GM19099 (cell line): ENCODE results near the gene OGDHL.

Experiments
- POLR2A ChIP-seq: IDR thresholded peaks from 3 replicates; pipeline ENCODE4 v1.6.1; 2011; ENCODE audit warnings: low read depth; ENCODE audit not compliant: insufficient read length; ENCODE audit errors: extremely low read depth

Gene OGDHL

DNA sequence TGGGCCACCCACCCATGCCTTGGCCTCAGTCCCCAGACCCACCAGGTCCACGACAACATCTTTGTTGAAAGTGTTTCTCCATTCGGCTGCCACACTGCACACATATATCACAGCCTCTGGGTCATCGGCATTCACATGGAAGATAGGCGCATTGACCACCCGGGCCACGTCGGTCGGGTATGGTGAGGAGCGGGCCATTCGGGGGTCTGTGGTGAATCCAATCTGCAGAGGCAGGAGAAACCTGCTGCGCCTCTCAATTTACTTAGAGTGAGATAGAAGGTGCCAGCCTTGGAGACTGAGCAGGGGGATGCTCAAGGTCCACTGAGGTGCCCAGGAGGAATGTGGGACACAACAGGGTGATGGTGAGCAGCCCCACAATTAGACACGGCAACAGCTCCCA lies 16.4 kb downstream of the OGDHL start:
- no peak for TF ChIP-seq POLR2A

DNA sequence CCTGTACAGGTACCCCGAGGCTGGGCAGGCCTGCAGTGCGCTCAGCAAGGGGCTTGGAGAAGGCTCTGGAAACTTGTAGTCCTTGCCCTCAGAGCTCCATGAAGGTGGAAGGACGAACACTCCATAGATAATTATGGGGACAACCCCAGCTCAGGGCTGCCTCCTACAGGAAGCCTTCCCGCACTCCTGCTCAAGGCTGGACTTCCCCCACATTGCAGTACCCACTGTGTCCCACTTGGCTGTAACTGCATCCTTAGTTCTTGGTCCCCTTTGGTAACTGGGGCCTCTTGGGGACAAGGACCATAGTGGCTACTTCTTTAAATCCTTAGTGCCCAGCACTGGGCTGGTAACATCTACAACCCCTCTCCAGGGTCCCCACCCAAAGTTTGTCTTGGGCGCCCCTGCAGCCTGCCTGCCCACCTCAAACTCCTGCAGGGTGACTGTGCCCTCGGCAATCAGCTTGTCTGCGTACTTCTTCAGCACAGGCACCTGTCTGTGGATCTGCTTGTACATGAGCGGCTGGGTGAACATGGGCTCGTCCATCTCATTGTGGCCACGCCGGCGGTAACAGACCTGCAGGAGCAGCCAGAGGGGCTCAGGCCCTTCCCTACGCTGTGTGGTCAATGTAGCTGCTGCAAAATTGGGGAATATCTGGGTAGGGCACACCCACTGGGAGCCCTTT lies 17.1 kb downstream of the OGDHL start:
- no peak for TF ChIP-seq POLR2A

DNA sequence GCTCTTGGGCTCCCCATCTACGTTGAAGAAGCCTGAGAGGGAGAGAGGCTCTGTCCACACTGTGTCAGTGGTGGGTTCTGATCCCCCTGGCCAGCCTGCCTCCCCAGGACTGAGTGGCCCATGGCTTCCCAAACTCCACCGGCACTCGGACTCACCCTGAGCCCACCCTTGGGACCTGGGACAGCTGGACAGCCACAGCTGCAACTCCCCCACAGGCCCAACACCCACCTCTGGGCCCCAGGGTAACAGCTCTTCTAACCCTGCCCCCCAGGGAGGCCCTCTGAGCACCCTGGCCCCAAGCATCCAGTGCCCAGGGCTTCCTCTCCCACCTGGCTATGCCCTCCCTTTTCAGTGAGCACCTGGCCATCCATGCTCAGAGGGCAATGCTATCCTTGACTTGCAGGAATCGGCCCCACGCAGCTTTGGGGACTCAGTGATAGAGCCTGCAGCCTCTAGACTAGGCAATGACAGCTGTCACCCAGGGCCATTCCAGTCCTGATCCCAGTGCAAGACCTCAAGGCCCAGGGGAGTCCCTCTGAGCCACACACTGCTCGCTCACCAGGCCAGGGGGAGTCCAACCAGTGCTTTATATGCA lies 17.9 kb downstream of the OGDHL start:
- no peak for TF ChIP-seq POLR2A

DNA sequence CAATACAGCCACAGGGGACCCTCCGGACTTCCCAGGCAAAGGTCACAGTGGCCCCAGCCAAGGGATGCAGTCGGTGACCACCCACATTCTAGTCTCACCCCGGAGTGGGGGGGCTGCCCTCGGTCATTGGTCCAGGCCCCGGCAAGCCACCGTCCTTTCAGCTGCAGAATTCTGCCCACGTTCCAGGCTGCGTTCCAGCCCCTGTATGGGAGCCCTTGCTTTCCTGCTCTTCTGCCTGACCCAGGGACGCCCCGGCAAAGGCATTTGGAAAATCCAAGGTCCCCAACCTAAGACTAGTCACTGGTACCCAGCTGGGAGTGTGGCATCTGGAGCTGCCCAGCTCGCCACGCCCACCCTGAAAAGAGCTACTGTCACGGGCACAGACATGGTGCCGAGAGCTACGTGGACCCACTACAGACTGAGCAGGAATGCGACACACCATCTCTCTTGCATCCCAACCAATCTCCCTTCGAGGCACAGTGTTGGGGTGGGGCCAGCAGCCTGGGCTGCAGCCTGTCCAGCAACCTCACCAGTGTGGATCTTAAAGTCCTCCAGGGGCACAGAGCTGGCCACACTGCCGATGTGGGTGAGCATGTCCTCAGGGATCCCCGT lies 18.6 kb downstream of the OGDHL start:
- no peak for TF ChIP-seq POLR2A

DNA sequence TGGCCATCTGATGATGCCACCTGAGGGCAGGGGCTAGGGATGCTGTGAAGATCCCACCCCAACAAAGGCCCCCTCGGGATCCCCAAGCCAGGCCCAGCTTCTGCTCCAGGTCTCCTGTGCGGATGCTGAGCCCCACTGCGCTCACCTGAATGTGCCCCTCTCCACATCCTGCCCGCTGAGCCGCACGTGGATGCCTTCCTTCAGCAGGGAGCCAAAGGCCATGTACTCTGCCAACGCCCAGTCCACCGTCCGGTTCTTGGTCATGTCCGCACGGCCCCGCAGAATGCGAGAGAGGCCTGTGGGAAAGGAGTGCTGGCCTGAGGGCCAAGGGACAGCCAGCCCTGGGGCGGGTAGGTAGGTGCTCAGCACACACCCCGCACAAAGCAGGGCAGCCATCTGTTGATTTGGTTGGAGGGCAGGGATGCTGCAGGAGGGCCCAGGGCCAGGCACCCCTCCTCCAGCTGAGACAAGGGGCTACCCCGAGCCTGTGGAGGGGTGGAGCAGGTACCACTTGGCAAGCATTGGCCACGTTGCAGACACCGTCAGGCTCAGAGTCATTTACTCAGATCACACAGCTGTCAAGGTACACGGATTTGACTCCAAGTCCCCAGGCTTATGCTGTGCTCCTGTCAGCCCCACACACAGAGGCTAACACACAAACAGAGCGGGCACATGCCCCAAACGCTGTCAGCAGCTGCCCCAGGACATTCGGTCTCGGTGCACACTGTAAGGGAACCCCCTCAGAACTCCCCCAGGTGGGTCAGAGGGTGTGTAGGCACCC lies 19.2 kb downstream of the OGDHL start:
- no peak for TF ChIP-seq POLR2A

DNA sequence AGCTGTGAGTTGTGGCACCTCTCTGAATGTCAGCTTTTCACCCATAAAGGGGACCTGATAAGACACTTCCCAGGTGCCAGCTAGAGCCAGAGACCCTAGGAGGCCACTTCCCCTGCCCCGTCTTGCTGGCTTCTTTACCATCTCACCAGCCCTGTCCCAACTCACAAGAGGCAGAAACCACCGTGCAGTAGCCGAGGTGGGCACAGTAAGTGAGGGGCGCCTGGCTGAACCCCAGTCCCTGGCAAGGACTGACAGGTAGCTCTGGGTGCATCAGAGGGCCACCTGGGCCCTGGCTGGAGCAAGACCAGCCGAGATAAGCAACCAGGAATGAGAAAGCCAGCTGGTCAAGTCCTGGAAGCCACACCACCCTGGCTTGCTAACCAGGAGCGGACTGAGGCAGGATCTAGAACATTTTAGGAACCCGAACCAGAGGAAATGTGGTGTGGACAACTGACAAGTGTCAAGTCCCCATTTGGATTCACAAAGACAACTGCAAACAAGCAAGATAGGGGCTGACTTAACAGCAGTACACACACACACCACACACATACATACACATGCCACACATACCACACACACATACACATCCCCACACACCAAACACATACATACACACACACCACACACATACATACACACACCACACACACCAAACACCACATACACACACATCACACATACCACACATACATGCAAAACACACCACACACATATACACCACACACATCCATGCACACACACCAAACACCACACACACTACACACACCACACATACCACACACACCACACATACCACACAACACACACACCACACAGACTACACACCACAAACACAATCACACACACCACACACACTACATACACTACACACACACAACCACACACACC lies 20.8 kb downstream of the OGDHL start:
- no peak for TF ChIP-seq POLR2A

DNA sequence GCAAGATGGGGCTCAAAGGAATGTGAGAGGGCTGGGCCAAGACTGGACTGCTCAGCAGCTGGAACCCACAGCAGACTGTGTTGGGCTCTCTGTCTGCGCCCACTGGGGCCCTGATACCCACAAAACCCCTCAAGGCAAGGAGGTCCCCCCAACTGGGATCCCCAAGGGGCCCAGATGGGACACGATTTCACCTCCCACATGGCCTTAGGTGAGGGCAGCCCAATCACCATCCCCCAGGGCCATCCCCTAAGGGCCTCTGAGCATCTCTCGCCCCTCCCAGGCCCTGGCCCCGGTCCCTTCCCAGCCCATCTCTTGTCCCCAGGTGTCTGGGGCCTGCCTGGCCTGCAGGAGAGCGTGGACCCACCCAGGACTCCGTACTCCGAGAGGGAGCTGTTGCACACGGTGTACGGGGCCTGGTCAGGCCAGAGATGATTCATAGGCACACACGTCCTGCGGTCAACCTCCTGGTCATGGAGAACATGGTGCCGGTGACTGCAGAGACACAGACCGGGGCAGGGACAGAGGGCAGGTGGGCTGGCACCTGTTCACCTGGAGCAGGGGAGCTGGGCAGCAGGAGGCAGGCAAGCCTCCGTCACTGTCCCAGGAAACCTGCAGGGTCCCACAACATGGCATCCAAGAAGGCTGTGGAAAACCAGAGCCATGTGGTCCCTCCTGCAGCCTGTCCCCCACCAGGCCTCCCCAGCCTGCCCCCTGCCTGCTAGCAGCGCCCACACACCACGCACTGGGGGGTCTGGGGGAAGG lies 21.6 kb downstream of the OGDHL start:
- TF ChIP-seq POLR2A: no peak

DNA sequence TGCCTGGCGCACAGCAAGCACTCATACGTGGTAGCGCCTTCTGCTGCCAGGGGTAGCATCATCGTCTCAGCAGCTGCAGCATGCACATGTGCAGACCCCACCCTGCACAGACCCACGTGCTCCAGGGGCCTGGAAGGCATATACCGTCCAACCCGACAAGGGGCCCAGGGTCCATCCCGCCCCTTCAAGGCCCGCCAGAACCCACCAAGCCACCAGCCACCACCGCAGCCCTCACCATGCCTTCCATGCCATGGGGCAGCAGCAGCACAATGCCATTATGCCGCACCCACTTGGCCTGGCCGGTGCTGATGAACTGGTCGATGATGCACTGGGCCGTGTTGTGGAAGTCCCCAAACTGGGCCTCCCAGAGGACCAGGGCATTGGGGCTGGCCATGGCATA lies 22.7 kb downstream of the OGDHL start:
- TF ChIP-seq POLR2A: no peak

DNA sequence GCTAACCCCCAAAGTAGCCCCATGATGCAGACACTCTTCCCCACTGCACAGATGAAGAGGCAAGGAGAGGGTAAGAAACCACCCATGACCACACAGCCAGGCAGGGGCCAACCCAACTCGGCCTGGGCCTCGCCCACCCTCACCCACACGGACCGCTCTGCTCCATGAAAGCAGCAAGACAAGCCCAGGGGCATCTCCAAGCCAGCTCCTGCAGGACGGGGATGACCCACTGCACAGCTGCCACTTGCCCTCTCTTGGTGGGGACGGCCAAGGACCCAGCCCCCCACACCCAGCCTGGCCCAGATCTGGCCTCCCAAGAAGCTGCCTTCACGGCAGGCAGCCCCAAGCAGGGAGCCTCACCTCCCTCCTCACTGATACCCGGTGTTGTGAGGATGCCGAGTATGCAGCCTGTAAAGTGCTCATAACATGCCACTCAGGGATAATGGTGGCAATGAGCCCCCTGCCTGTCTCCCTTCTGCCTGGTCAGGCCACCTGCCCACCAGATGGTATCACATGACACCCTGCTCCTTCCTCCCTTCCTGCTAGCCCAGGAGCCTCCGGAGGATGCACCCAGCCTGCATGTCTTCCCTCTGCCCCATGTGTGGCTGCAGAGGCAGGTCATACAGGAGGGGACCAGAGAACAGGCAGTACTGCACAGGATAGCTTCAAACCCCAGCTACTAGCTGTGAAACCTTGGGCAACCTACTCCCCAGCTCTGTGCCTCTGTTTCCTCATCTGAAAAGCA lies 23.3 kb downstream of the OGDHL start:
- TF ChIP-seq POLR2A: no peak

DNA sequence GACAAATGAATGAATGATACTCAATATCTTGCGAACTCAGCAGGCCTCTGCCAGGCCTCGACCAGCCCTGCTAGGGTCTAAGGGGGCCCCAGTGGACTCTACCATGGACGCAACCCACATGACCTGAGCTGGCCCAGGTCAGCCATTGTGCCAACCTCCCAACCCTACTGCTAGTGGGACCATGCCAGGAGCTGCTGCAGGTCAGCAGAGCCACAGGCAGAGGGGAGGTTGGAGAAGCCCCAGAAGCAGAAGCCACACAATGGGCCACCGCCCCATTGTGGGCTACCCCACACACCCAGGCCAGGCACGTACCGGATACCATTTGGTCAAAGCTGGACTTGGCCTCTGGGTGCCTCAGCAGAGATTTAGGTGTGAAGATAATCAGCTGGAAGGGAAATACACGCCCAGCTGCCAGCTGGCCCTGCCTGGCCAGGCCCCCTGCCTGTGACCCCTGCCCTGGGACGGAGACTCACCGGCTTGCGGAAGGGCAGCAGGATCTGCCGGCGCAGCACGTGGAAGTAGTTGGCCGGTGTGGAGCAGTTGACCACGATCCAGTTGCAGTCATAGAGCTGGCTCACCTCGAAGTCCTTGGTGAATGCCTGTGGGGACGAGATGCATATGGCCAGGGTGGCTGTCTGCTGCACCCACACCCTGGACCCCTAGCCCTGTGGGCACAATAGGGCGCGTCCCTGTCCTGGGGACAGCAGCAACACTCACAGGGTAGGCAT lies 24.5 kb downstream of the OGDHL start:
- TF ChIP-seq POLR2A: no peak

DNA sequence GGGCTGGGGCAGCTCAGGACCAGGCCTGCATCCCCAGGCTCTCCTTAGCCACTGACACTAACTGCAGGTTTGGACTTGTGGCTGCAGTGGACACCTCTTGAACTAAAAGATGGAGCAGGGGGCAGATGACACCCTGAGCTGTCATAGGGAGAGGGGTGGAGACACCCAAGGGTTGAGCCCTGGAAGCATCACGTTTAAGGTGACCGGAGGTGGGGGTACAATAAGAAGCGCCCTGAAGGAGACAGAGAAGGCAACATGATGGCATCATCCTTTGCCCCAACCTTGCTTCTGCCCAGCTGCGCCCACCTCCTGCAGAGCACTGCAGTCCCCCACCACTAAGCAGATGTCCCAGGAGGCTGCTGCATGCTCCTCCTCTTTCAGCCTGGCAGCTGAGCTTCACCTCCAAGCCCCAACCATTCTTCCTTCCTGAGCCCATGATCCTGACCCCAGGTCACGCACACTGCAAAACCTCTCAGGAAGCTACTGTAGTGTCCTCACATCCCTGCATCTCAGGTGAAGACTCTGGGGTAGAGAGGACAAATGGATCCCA lies 25.5 kb downstream of the OGDHL start:
- TF ChIP-seq POLR2A: no peak

DNA sequence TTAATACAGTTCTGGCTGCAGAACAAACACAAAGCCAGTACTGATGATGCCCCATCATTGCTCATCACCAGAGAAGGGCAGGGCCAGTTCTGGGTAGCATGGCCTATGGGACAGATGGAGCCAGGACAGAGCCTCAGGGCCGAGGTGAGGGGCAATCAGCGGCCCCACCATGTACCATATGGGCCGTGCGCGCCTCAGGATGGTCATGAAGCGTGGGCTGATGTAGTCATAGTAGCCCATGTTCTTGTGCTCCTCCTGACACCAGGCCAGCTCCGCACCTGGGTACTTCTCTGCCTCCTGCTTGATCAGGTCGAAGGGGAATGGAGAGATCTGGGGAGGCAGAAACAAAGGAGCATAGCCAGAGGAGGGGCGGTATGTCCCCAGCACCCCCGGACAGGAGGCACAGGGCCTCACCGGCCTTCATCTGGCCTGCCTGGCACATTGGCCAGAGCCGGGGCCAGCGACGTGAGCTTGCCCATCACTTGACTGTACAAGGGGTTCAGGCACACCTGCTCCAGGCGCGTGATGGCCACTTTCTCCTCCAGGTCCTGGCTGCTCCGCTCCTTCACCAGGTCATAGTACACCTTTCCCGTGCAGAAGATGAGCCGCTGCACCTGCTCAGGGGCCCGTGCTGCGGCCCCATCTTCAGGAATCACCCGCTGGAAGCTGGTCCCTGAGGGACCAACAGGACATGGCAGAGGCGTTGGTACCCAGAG lies 26.1 kb downstream of the OGDHL start:
- no peak for TF ChIP-seq POLR2A

DNA sequence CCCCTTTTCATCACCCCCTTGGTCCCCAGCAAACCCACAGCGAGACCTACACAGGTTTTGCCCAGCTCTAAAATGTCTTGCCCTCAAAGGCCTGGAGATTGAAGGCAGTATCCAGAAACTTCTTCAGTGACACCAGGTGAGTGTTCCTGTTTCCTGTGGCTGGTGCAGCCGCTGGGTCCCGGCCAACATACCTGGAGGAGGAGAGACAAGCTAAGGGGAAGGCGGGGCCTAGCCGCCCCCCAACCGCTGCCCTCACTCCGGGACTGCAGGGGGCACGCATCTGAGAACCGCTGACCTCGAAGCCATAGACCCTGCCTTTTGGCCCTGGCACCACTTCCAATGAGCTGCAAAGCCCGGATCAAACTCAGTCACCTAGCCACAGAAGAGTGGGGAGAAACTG lies 27.0 kb downstream of the OGDHL start:
- TF ChIP-seq POLR2A: no peak
